Natural killer cell (primary cell): ENCODE data around the gene FAF1. TPM values are rescaled to one million over a fixed set of nuclear protein-coding genes. Genes with fewer than 3 reads are reported as not detected.

Experiments
- ATAC-seq, 3 donors: fragments of 150-1000 bp in 2 of 3; fragments of 200-7000 bp in 1 of 3; cut with Tn5 transposase; 1 replicate in 1 of 3; 2 replicates in 2 of 3; pipeline ENCODE4 v1.10.0; 2021; ENCODE audit warnings: mild to moderate bottlenecking in 2 of 3, moderate library complexity in 2 of 3
- DNase-seq, 2 donors: peaks; one replicate each; pipeline versions ENCODE4 v3.0.0 to v3.0.0-alpha.2; 2013 to 2021; ENCODE audit warnings: mixed read lengths in 1 of 2
- H3K27ac ChIP-seq: one replicate; pipeline ENCODE4 v1.5.1; 2013; ENCODE audit warnings: mild to moderate bottlenecking, low read length
- H3K27me3 ChIP-seq: one replicate; pipeline ENCODE4 v1.6.1; 2013; ENCODE audit warnings: low read length; ENCODE audit not compliant: control insufficient read depth, insufficient read depth
- H3K36me3 ChIP-seq: one replicate; pipeline ENCODE4 v1.6.1; 2013; ENCODE audit warnings: low read length; ENCODE audit not compliant: control insufficient read depth, insufficient read depth
- H3K4me1 ChIP-seq: one replicate; pipeline ENCODE4 v1.6.1; 2013; ENCODE audit warnings: low read length; ENCODE audit not compliant: control insufficient read depth, insufficient read depth
- H3K4me3 ChIP-seq: one replicate; pipeline ENCODE4 v1.5.1; 2013; ENCODE audit warnings: low read length
- H3K9me3 ChIP-seq: one replicate; pipeline ENCODE4 v1.6.1; 2013; ENCODE audit warnings: low read length; ENCODE audit not compliant: control insufficient read depth, insufficient read depth
- H3K27ac Mint-ChIP-seq, 2 donors: one replicate each; pipeline ENCODE4 v1.8.0; 2022; ENCODE audit warnings: mild to moderate bottlenecking in 2 of 2, mixed read lengths in 2 of 2, moderate library complexity in 1 of 2
- H3K27me3 Mint-ChIP-seq, 2 donors: one replicate each; pipeline ENCODE4 v1.8.0; 2022; ENCODE audit warnings: low read depth in 2 of 2, mixed read lengths in 2 of 2
- H3K36me3 Mint-ChIP-seq: one replicate; pipeline ENCODE4 v1.8.0; 2022; ENCODE audit warnings: mixed read lengths
- H3K4me1 Mint-ChIP-seq, 2 donors: one replicate each; pipeline ENCODE4 v1.8.0; 2022; ENCODE audit warnings: mixed read lengths in 2 of 2
- H3K4me3 Mint-ChIP-seq: one replicate; pipeline ENCODE4 v1.8.0; 2022; ENCODE audit warnings: mild to moderate bottlenecking, moderate library complexity, mixed read lengths
- H3K9me3 Mint-ChIP-seq, 2 donors: one replicate each; pipeline ENCODE4 v1.8.0; 2022; ENCODE audit warnings: mixed read lengths in 2 of 2
- CTCF ChIP-seq: fragments of 200-600 bp; IDR thresholded peaks from one replicate; pipeline ENCODE4 v1.8.0; 2022; ENCODE audit warnings: antibody characterized with exemption
- WGBS: methylation state at CpG from one replicate; pipeline ENCODE4 v1.1.7; 2013; ENCODE audit warnings: missing lambda C conversion rate; ENCODE audit not compliant: insufficient coverage; 5-methylcytosine and 5-hydroxymethylcytosine counted together
- intact Hi-C: fragments of 100-400 bp; cut with micrococcal nuclease; formaldehyde crosslinking; loops from one replicate; pipeline ENCODE4 v1.14.2; 2022
- total RNA-seq, 4 donors: library from RNA; stranded (reverse); fragments of 120-200 nt in 1 of 4; gene quantifications; one replicate each; pipeline versions ENCODE4 v1.2.3 to v1.2.4, GENCODE V29; 2013 to 2022

FAF1 gene
- total RNA-seq, 3 donors from 2014 or later (not counting 1 experiment from before 2014, with no cell fraction given), result 56.8 to 59.7 (median 57.2) TPM

GRCh38 chr1:50562106-50562505, 398.0 kb downstream of the FAF1 start:
- H3K36me3 Mint-ChIP-seq, result peaks cover 24% of the 10 kb centered on the region
- H3K4me3 ChIP-seq, result no peak overlapping the region
- H3K9me3 Mint-ChIP-seq, result no peaks in the 10 kb centered on the region
- no peaks in the 10 kb centered on the region for H3K9me3 ChIP-seq
- no CpG with 5 or more reads among the region's 1 CpG for WGBS
- no peaks in the 10 kb centered on the region for H3K4me1 Mint-ChIP-seq
- H3K27ac ChIP-seq, result no peak overlapping the region
- intact Hi-C loops, result loop anchor here (2.0 kb wide), 1 partner anchor 25 kb away; no protein-coding TSS in a partner anchor
- H3K27me3 Mint-ChIP-seq, result no peaks in the 10 kb centered on the region
- ATAC-seq (no peak), DNase-seq (no peak)
- no peak for TF ChIP-seq CTCF
- peaks cover 27% of the 10 kb centered on the region for H3K36me3 ChIP-seq
- H3K4me3 Mint-ChIP-seq, result no peak overlapping the region
- no peaks in the 10 kb centered on the region for H3K4me1 ChIP-seq
- no peaks in the 10 kb centered on the region for H3K27me3 ChIP-seq
- H3K27ac Mint-ChIP-seq, result no peak overlapping the region

GRCh38 chr1:50559421-50559820, 400.6 kb downstream of the FAF1 start:
- no peaks in the 10 kb centered on the region for H3K27me3 ChIP-seq
- H3K36me3 ChIP-seq, result peaks cover 14% of the 10 kb centered on the region
- intact Hi-C loops, result no loop called here
- Mint-ChIP-seq H3K36me3 (peaks cover 18% of the 10 kb centered on the region), H3K9me3 (no peaks in the 10 kb centered on the region), H3K4me3 (no peak overlapping the region), H3K27me3 (no peaks in the 10 kb centered on the region), H3K4me1 (no peaks in the 10 kb centered on the region), H3K27ac (no peak overlapping the region)
- H3K4me1 ChIP-seq, result no peaks in the 10 kb centered on the region
- no peaks in the 10 kb centered on the region for H3K9me3 ChIP-seq
- H3K4me3 ChIP-seq, result no peak overlapping the region
- no peak overlapping the region for H3K27ac ChIP-seq
- no peak for ATAC-seq
- 98% methylated on average over 2 of the region's 3 CpGs for WGBS
- no peak for TF ChIP-seq CTCF
- DNase-seq, result no peak

GRCh38 chr1:50553921-50554320, 406.1 kb downstream of the FAF1 start:
- Mint-ChIP-seq H3K4me1 (no peaks in the 10 kb centered on the region), H3K4me3 (no peak overlapping the region), H3K27me3 (no peaks in the 10 kb centered on the region), H3K27ac (no peak overlapping the region), H3K9me3 (no peaks in the 10 kb centered on the region), H3K36me3 (no peaks in the 10 kb centered on the region)
- DNase-seq (no peak), ATAC-seq (no peak)
- no peaks in the 10 kb centered on the region for H3K4me1 ChIP-seq
- intact Hi-C loops, result no loop called here
- H3K9me3 ChIP-seq, result no peaks in the 10 kb centered on the region
- no peak overlapping the region for H3K27ac ChIP-seq
- H3K27me3 ChIP-seq, result no peaks in the 10 kb centered on the region
- no peak for TF ChIP-seq CTCF
- WGBS, result 96% methylated on average over 2 of the region's 2 CpGs
- no peak overlapping the region for H3K4me3 ChIP-seq
- no peaks in the 10 kb centered on the region for H3K36me3 ChIP-seq

- H3K27ac Mint-ChIP-seq, result no peak overlapping the region
- intact Hi-C loops, result no loop called here
- H3K36me3 Mint-ChIP-seq, result no peaks in the 10 kb centered on the region
- H3K9me3 ChIP-seq, result no peaks in the 10 kb centered on the region
- no peak for DNase-seq
- no peaks in the 10 kb centered on the region for H3K4me1 ChIP-seq
- no peaks in the 10 kb centered on the region for H3K27me3 ChIP-seq
- no peaks in the 10 kb centered on the region for H3K36me3 ChIP-seq
- no peaks in the 10 kb centered on the region for H3K9me3 Mint-ChIP-seq
- H3K27ac ChIP-seq, result no peak overlapping the region
- no peaks in the 10 kb centered on the region for H3K4me1 Mint-ChIP-seq
- H3K4me3 ChIP-seq, result no peak overlapping the region
- no peak for TF ChIP-seq CTCF
- no peaks in the 10 kb centered on the region for H3K27me3 Mint-ChIP-seq
- no peak overlapping the region for H3K4me3 Mint-ChIP-seq
- no peak for ATAC-seq
- 100% methylated on average over 1 of the region's 1 CpG for WGBS
Measured at GRCh38 chr1:50548243-50548642, 411.8 kb downstream of the FAF1 start.
